Liver (tissue), 3 donors: ENCODE data around the gene LPIN3.

Experiments used
- GABPA ChIP-seq, 2 donors: IDR thresholded peaks in 1 of 2; conservative IDR thresholded peaks in 1 of 2; 2 replicates each; pipeline ENCODE4 v1.6.1; 2016; ENCODE audit warnings: antibody characterized with exemption in 2 of 2, mild to moderate bottlenecking in 1 of 2, moderate library complexity in 1 of 2
- HNF4G ChIP-seq: IDR thresholded peaks from 2 replicates; pipeline ENCODE4 v1.6.1; 2016; ENCODE audit warnings: antibody characterized with exemption
- JUND ChIP-seq, 2 donors: IDR thresholded peaks; 2 replicates each; pipeline ENCODE4 v1.6.1; 2016; ENCODE audit warnings: antibody characterized with exemption in 2 of 2
- NR2F2 ChIP-seq: IDR thresholded peaks from 2 replicates; pipeline ENCODE4 v1.6.1; 2016; ENCODE audit warnings: antibody characterized with exemption
- RAD21 ChIP-seq, 2 donors: IDR thresholded peaks; 2 replicates each; pipeline ENCODE4 v1.6.1; 2016; ENCODE audit warnings: antibody characterized with exemption in 2 of 2, mild to moderate bottlenecking in 2 of 2
- SP1 ChIP-seq: IDR thresholded peaks from 2 replicates; pipeline ENCODE4 v1.6.1; 2018; ENCODE audit warnings: antibody characterized with exemption, mild to moderate bottlenecking
- TF ChIP-seq, protein P1 (sequence below): fragments of 150-350 bp; IDR thresholded peaks from 2 replicates; pipeline ENCODE4 v1.5.1; 2017; ENCODE audit warnings: improper control_type of control experiment, low read depth, low read length; ENCODE audit not compliant: missing input control
- TF ChIP-seq, protein P2 (sequence below): IDR thresholded peaks from 2 replicates; pipeline ENCODE4 v1.6.1; 2016; ENCODE audit warnings: antibody characterized with exemption
- TF ChIP-seq, protein P3 (sequence below): IDR thresholded peaks from 2 replicates; pipeline ENCODE4 v1.6.1; 2016; ENCODE audit warnings: antibody characterized with exemption
- donor health status: healthy.
- donor health status: healthy.

DNA sequence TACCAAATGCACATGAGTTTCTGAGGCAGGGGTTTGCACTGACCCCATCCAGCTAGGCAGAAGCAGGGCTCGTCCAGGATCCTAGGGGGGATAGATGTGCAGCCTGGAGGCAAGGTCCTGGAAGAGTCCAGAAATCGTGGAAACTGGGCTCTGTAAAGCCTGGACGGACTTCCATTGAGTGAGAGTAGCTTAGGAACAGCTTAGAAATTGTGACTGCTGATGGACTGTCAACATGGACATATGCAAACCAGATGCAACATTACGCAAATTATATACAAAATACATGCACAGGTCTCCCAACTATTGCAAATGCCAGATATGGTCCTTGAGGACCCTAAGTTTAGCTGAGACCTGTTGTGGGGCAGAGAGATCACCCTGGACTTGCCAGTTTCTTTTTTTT, 30.8 kb downstream of the LPIN3 start:
- TF ChIP-seq, protein P1, sequence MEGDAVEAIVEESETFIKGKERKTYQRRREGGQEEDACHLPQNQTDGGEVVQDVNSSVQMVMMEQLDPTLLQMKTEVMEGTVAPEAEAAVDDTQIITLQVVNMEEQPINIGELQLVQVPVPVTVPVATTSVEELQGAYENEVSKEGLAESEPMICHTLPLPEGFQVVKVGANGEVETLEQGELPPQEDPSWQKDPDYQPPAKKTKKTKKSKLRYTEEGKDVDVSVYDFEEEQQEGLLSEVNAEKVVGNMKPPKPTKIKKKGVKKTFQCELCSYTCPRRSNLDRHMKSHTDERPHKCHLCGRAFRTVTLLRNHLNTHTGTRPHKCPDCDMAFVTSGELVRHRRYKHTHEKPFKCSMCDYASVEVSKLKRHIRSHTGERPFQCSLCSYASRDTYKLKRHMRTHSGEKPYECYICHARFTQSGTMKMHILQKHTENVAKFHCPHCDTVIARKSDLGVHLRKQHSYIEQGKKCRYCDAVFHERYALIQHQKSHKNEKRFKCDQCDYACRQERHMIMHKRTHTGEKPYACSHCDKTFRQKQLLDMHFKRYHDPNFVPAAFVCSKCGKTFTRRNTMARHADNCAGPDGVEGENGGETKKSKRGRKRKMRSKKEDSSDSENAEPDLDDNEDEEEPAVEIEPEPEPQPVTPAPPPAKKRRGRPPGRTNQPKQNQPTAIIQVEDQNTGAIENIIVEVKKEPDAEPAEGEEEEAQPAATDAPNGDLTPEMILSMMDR, result no peak
- no peak for TF ChIP-seq JUND (IDR thresholded peaks at IDR 0.05)
- TF ChIP-seq, protein P2, sequence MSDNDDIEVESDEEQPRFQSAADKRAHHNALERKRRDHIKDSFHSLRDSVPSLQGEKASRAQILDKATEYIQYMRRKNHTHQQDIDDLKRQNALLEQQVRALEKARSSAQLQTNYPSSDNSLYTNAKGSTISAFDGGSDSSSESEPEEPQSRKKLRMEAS, result no peak
- no peak for TF ChIP-seq GABPA (IDR thresholded peaks at IDR 0.05 in 1 of 2, conservative IDR thresholded peaks at IDR 0.05 in 1 of 2)
- no peak for TF ChIP-seq SP1
- TF ChIP-seq RAD21 (IDR thresholded peaks at IDR 0.05), result no peak
- TF ChIP-seq, protein P3, sequence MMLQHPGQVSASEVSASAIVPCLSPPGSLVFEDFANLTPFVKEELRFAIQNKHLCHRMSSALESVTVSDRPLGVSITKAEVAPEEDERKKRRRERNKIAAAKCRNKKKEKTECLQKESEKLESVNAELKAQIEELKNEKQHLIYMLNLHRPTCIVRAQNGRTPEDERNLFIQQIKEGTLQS, result no peak
- TF ChIP-seq HNF4G, result no peak
- TF ChIP-seq NR2F2, result no peak
